GM12872 (cell line): ENCODE results near the gene PRKAG3.

ENCODE experiments used
- CTCF ChIP-seq: IDR thresholded peaks from 3 replicates; pipeline ENCODE4 v1.5.1; 2011; ENCODE audit warnings: low read depth, mild to moderate bottlenecking, low read length, moderate library complexity; ENCODE audit not compliant: insufficient read depth

PRKAG3 gene

GRCh38 chr2:218857371-218858137 lies 26.0 kb upstream of the PRKAG3 start:
- TF ChIP-seq CTCF = no peak

GRCh38 chr2:218856896-218857243 lies 25.3 kb upstream of the PRKAG3 start:
- TF ChIP-seq CTCF = no peak

DNA sequence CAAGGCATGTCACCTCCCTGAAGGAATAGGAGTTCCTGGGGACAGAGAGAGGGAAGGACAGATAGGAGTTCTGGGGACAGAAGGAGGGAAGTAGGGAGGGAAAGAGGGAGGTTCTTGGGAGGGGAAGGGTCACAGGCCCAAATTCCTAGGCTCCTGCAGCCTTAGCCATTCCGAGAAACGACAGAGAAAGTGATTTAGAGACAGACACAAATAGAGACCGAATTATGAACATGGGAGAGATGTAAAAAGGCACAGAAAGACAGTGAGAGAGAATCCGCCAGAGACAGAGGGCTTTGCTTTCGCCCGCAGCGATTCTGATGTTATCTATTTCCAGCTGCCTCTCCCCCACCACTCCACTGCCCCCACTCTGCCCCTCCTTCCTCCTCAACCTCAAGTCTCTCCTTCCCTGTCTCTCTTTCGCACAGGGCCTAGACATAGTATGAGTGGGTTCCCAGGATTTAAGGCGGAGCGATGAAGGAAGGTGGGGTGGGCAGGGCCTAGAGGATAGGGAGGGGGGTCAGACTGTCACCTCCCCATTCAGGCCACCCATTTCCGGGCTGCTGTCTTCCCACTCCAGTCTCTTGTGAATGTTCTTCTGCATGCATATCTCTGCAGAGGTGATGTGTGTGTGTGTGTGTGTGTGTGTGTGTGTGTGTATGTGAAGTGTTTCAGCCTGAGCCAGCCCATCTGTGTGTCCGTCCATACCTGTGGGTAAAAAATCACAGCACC lies 24.7 kb upstream of the PRKAG3 start:
- no peak for TF ChIP-seq CTCF

- TF ChIP-seq CTCF = no peak
These were observed 23.9 kb upstream of the PRKAG3 start for GRCh38 chr2:218855305-218856166.

DNA sequence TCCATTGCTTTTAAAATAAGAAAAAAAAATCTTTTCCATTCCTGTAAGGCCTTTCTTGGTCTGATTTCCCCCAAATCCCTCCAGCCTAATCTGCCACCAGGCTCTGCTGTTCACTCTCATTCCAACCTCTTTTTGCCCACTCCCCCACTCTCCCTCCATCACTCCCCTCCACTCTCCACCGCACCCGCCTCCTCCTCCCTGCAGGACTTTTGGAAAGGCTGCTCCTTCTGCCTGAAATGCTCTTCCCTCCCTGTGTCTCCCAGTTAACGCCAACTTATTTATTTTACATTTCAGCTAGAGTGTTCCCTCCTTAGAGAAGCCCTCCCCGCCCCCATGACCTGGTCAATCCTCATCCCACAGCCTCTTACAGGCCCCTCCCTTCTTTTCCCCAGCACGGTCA lies 23.3 kb upstream of the PRKAG3 start:
- TF ChIP-seq CTCF = no peak

DNA sequence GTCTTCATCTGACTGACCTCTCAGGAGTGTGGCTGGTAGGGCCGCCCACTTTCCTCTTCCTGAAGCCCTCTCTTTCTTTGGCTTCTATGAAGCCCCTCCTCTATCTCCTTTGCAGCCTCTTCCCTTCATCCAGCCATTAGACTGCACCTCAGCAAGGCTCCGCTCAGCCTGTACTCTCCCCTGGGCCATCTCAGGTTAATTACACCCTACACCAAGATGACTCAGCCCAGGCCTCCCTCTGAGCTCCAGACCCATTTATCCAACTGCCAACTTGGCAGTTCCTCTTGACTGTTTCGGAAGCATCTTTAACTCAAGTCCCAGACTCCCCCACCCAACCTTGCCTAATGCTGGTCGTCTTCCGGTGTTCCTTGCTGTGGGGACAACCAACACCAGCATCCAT lies 22.2 kb upstream of the PRKAG3 start:
- TF ChIP-seq CTCF = no peak

DNA sequence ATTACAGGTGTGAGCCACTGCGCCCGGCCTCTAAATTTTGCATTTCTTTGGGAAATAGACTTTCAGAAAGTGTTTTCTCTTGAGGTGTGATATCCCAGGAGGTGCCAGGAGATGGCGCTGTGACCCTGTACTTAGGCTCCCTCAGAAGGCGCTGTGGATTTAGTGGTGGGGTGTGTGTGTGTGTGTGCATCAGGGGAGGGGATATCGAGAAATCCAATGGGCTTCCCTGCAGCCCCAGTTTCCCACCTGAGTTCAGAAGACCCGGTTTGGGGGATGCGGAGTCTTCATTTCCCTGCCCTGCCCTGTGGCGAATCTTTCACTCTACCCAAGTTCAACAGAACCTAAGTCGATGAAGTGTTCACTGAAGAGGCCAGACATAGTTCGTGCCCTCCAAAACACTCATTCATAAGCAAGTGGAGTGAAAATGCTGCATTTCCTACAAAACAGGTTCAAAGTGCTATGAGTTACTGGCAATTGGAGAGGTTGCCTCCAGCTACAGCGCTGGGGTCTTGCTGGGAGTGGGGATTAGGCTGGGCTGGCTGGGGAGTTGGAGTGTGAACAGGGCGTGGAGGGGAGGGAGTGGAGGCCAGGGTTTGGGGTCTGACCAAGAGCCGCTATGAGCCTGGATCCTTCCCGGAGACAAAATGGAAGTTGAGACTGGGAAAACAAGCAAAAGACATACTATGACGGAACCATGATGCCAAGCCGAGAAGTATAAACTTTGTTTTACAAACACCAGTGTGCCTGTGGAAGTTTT lies 21.5 kb upstream of the PRKAG3 start:
- TF ChIP-seq CTCF = peak; percentile 82
